NCI-H2227 (cell line): ENCODE results near the gene RPSA.
"Not testable (repeated sequence)": the region's sequence is repeated elsewhere in the genome, so short reads cannot be mapped to it uniquely, and the experiment has no call there.

Experiments
- DNase-seq: peaks from one replicate; lab custom pipeline; 2025; ENCODE audit not compliant: unreplicated experiment; lab: John Stamatoyannopoulos, UW

The RPSA gene

GRCh38 chr3:39454591-39455217 is 48.2 kb downstream of the RPSA start:
- DNase-seq, result no peak

GRCh38 chr3:39456159-39456558 is 49.6 kb downstream of the RPSA start:
- DNase-seq, result no peak

DNA sequence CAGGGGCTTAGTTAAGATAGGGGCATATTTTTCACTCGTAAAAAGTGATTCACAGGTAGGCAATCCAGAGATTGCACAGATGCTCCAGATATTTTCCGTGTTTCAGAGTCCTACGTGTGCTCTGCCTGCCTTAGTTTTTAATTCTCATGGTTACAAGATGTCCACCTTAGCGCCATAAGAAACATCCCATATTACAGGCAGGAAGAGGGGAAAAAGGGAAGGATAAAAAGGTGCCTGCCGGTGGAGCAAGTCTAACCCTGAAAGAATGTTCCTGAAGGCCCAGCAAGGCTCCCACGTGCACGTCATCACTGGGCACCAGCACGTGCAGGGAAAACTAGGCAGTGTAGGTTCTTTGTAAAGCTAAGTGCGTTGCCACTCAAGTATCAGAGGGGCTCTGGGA is 50.8 kb downstream of the RPSA start:
- DNase-seq, result no peak

DNA sequence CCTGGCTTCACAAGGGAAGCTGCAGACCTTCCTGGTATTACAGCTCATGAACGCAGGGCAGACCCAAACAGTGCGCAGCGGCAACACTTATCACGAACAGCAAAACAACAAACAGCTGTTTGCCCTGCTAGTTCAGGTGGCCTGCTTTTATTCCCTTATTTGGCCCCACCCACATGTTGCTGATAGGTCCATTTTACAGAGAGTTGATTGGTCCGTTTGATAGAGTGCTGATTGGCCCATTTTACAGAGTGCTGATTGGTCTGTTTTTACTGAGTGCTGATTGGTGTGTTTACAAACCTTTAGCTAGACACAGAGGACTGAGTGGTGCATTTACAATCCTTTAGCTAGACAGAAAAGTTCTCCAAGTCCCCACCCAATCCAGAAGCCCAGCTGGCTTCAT is 52.1 kb downstream of the RPSA start:
- DNase-seq, result not testable (repeated sequence)

- no peak for DNase-seq
These were observed 54.2 kb downstream of the RPSA start for GRCh38 chr3:39460677-39461076.
